Esophagus squamous epithelium (tissue), 5 donors: Measurements from ENCODE around the gene NPIPB9. TPM values are rescaled to one million over a fixed set of nuclear protein-coding genes. Genes with fewer than 3 reads are reported as not detected.
A peak's percentile ranks its signal among the peaks of the same experiment; 100 is the strongest.
"Not testable (repeated sequence)": the region's sequence is repeated elsewhere in the genome, so short reads cannot be mapped to it uniquely, and the experiment has no call there.

Source experiments
- DNase-seq: peaks from one replicate; lab custom pipeline; 2025; lab: John Stamatoyannopoulos, UW
- H3K27ac ChIP-seq, 4 donors: fragments of 200-600 bp; sonication (generic); one replicate each; pipeline ENCODE4 v1.5.1; 2016 to 2019; ENCODE audit warnings: mild to moderate bottlenecking in 1 of 4
- H3K27me3 ChIP-seq, 4 donors: fragments of 200-600 bp; sonication (generic); 1 replicate in 3 of 4; 2 replicates in 1 of 4; pipeline versions ENCODE4 v1.5.1 to v1.6.0; 2017 to 2021; ENCODE audit warnings: antibody characterized with exemption in 1 of 4
- H3K36me3 ChIP-seq, 3 donors: fragments of 200-600 bp; sonication (generic); one replicate each; pipeline ENCODE4 v1.5.1; 2016 to 2019
- H3K4me1 ChIP-seq, 3 donors: fragments of 200-600 bp; sonication (generic); one replicate each; pipeline ENCODE4 v1.5.1; 2017 to 2019
- H3K4me3 ChIP-seq, 4 donors: fragments of 200-600 bp; sonication (generic); 1 replicate in 3 of 4; 2 replicates in 1 of 4; pipeline ENCODE4 v1.5.1; 2016 to 2019; ENCODE audit warnings: mild to moderate bottlenecking in 2 of 4, moderate library complexity in 1 of 4
- H3K9me3 ChIP-seq, 3 donors: fragments of 200-600 bp; sonication (generic); one replicate each; pipeline ENCODE4 v1.5.1; 2016 to 2019
- WGBS, 2 donors: methylation state at CpG; one replicate each; pipeline ENCODE4 v1.1.5; 2018; 5-methylcytosine and 5-hydroxymethylcytosine counted together
- intact Hi-C: fragments of 100-400 bp; cut with DNase I; formaldehyde crosslinking; loops from one replicate; pipeline ENCODE4 v1.15.0; 2022
- total RNA-seq, 4 donors: library from RNA; depleted of rRNA; stranded (reverse); fragments of >200 nt; gene quantifications; one replicate each; pipeline ENCODE4 v1.1.0, GENCODE V29; 2016
- donor health status: DM: yes; HTN: yes; CAD: no.

NPIPB9 gene
- 1 to 10 TPM in 1 of 4 donors, not detected in 3; 5.0 TPM for total RNA-seq

GRCh38 chr16:28751487-28751886 is at the start of gene NPIPB9:
Gene NPIPB9 (plus strand): TSS chr16:28751787.
- intact Hi-C loops, H3K9me3 ChIP-seq, H3K36me3 ChIP-seq, H3K27ac ChIP-seq, H3K4me3 ChIP-seq, H3K27me3 ChIP-seq, DNase-seq, H3K4me1 ChIP-seq: not testable (repeated sequence)
- no CpG with 5 or more reads among the region's 5 CpGs for WGBS, 2 donors

- intact Hi-C loops, H3K4me1 ChIP-seq, H3K27ac ChIP-seq, H3K27me3 ChIP-seq, H3K36me3 ChIP-seq, H3K4me3 ChIP-seq, H3K9me3 ChIP-seq, DNase-seq: not testable (repeated sequence)
- WGBS, 2 donors, result no CpG with 5 or more reads among the region's 7 CpGs
Observed at GRCh38 chr16:28704246-28704645, 47.3 kb upstream of the NPIPB9 start.

- no CpG with 5 or more reads among the region's 66 CpGs for WGBS, 2 donors
Observed at GRCh38 chr16:28711220-28712083, 40.1 kb upstream of the NPIPB9 start, which contains the start of gene EIF3C. Gene EIF3C (plus strand): TSS chr16:28711464. CDS start chr16:28711687, 223 bp downstream.

GRCh38 chr16:28722852-28723650 is 28.5 kb upstream of the NPIPB9 start:
- H3K4me1 ChIP-seq, intact Hi-C loops, H3K36me3 ChIP-seq, H3K9me3 ChIP-seq, H3K27me3 ChIP-seq, H3K27ac ChIP-seq, DNase-seq, H3K4me3 ChIP-seq: not testable (repeated sequence)
- 93 to 100% methylated on average over 6 to 11 of the region's 15 CpGs for WGBS, 2 donors

More at GRCh38 chr16:28711220-28712083, 40.1 kb upstream of the NPIPB9 start, which contains the start of gene EIF3C:
- H3K9me3 ChIP-seq, intact Hi-C loops, H3K4me1 ChIP-seq, H3K27me3 ChIP-seq, H3K36me3 ChIP-seq, DNase-seq, H3K27ac ChIP-seq: not testable (repeated sequence)
- peak within 1 kb of the TSS in 1 of 4 donors; percentile 36 for H3K4me3 ChIP-seq

GRCh38 chr16:28731253-28731652 is 20.3 kb upstream of the NPIPB9 start:
- H3K36me3 ChIP-seq, H3K27ac ChIP-seq, H3K27me3 ChIP-seq, H3K4me3 ChIP-seq, H3K4me1 ChIP-seq, H3K9me3 ChIP-seq, intact Hi-C loops, DNase-seq: not testable (repeated sequence)
- WGBS, 2 donors, result no CpG with 5 or more reads among the region's 5 CpGs

GRCh38 chr16:28732455-28733124 is 19.0 kb upstream of the NPIPB9 start:
- H3K9me3 ChIP-seq, H3K27me3 ChIP-seq, H3K4me3 ChIP-seq, H3K27ac ChIP-seq, intact Hi-C loops, H3K4me1 ChIP-seq, H3K36me3 ChIP-seq, DNase-seq: not testable (repeated sequence)
- WGBS, 2 donors, result no CpG with 5 or more reads among the region's 9 CpGs

GRCh38 chr16:28739787-28740186 is 11.8 kb upstream of the NPIPB9 start:
- H3K27ac ChIP-seq, H3K4me1 ChIP-seq, H3K9me3 ChIP-seq, H3K36me3 ChIP-seq, DNase-seq, H3K27me3 ChIP-seq, H3K4me3 ChIP-seq, intact Hi-C loops: not testable (repeated sequence)
- 0% methylated on average over 2 of the region's 9 CpGs; no CpG with 5 or more reads in 1 of the 2 donors for WGBS, 2 donors

GRCh38 chr16:28740631-28741030 is 11.0 kb upstream of the NPIPB9 start:
- H3K9me3 ChIP-seq, H3K4me1 ChIP-seq, H3K4me3 ChIP-seq, H3K36me3 ChIP-seq, intact Hi-C loops, H3K27me3 ChIP-seq, H3K27ac ChIP-seq, DNase-seq: not testable (repeated sequence)
- whole genome bisulfite sequencing, 2 donors, result no CpG with 5 or more reads among the region's 27 CpGs

GRCh38 chr16:28741295-28741694 is 10.3 kb upstream of the NPIPB9 start:
- H3K27me3 ChIP-seq, DNase-seq, H3K27ac ChIP-seq, H3K4me3 ChIP-seq, H3K36me3 ChIP-seq, H3K9me3 ChIP-seq, intact Hi-C loops, H3K4me1 ChIP-seq: not testable (repeated sequence)
- no CpG with 5 or more reads among the region's 9 CpGs for WGBS, 2 donors

- intact Hi-C loops, DNase-seq, H3K4me1 ChIP-seq, H3K9me3 ChIP-seq, H3K27me3 ChIP-seq, H3K4me3 ChIP-seq, H3K36me3 ChIP-seq, H3K27ac ChIP-seq: not testable (repeated sequence)
- WGBS, 2 donors, result no CpG with 5 or more reads among the region's 62 CpGs
Observed at GRCh38 chr16:28746618-28747350, 4.8 kb upstream of the NPIPB9 start.

- DNase-seq, H3K27ac ChIP-seq, H3K9me3 ChIP-seq, intact Hi-C loops, H3K36me3 ChIP-seq, H3K27me3 ChIP-seq, H3K4me1 ChIP-seq: not testable (repeated sequence)
- peak overlapping the region in 2 of 4 donors; percentile 29 to 46 for H3K4me3 ChIP-seq
- WGBS, 2 donors, result 28 to 43% methylated on average over 6 to 9 of the region's 33 CpGs
Observed at GRCh38 chr16:28749997-28750465, 1.6 kb upstream of the NPIPB9 start.
